HepG2 (cell line): ENCODE data around the gene SHE. TPM values are rescaled to one million over a fixed set of nuclear protein-coding genes. Genes with fewer than 3 reads are reported as not detected.

Source experiments
- ARNT ChIP-seq: fragments of 450-650 bp; IDR thresholded peaks from 2 replicates; pipeline ENCODE4 v1.6.1; 2017
- FOXC1 ChIP-seq: sonication (generic); formaldehyde crosslinking; IDR thresholded peaks from 2 replicates; pipeline ENCODE4 v1.8.0; 2022; ENCODE audit warnings: mild to moderate bottlenecking, missing genetic modification reagents, borderline replicate concordance
- GABPA ChIP-seq, 2 experiments: IDR thresholded peaks; 2 replicates each; pipeline ENCODE4 v1.6.1; 2011 to 2016; ENCODE audit warnings: low read depth in 2 of 2, low read length in 1 of 2, missing biosample characterization in 1 of 2, missing genetic modification characterization in 1 of 2
- KDM2A ChIP-seq: sonication (generic); formaldehyde crosslinking; IDR thresholded peaks from 2 replicates; pipeline ENCODE4 v1.4.0; 2020; ENCODE audit warnings: low read depth, missing genetic modification reagents, borderline replicate concordance
- KLF6 ChIP-seq: IDR thresholded peaks from 2 replicates; pipeline ENCODE4 v1.8.0; 2016; ENCODE audit warnings: missing biosample characterization, missing genetic modification reagents
- KMT2B ChIP-seq: IDR thresholded peaks from 2 replicates; pipeline ENCODE4 v1.6.1; 2016; ENCODE audit warnings: missing genetic modification reagents, missing compliant biosample characterization
- STAT5B ChIP-seq: sonication (generic); formaldehyde crosslinking; IDR thresholded peaks from 2 replicates; pipeline ENCODE4 v1.4.0; 2020; ENCODE audit warnings: missing genetic modification reagents
- TARDBP ChIP-seq: sonication (generic); formaldehyde crosslinking; IDR thresholded peaks from 2 replicates; pipeline ENCODE4 v1.8.0; 2022; ENCODE audit warnings: mild to moderate bottlenecking, missing genetic modification reagents
- TSC22D2 ChIP-seq: sonication (generic); formaldehyde crosslinking; IDR thresholded peaks from 2 replicates; pipeline ENCODE4 v1.5.1; 2020; ENCODE audit warnings: missing genetic modification reagents, mild to moderate bottlenecking, borderline replicate concordance
- YEATS4 ChIP-seq: sonication (generic); formaldehyde crosslinking; IDR thresholded peaks from 2 replicates; pipeline ENCODE4 v1.4.0; 2020; ENCODE audit warnings: missing genetic modification reagents, borderline replicate concordance
- ZNF251 ChIP-seq: sonication (generic); formaldehyde crosslinking; IDR thresholded peaks from 2 replicates; pipeline ENCODE4 v1.9.0; 2021; ENCODE audit warnings: mild to moderate bottlenecking, missing genetic modification reagents
- ZNF260 ChIP-seq: sonication (generic); formaldehyde crosslinking; IDR thresholded peaks from 2 replicates; pipeline ENCODE4 v1.4.0; 2020; ENCODE audit warnings: missing genetic modification reagents, low read depth, mild to moderate bottlenecking, borderline replicate concordance
- ZNF446 ChIP-seq: sonication (generic); formaldehyde crosslinking; IDR thresholded peaks from 2 replicates; pipeline ENCODE4 v1.5.0; 2020; ENCODE audit warnings: mild to moderate bottlenecking, missing genetic modification reagents
- ZNF552 ChIP-seq: sonication (generic); formaldehyde crosslinking; IDR thresholded peaks from 2 replicates; pipeline ENCODE4 v1.9.0; 2022; ENCODE audit warnings: missing genetic modification reagents, mild to moderate bottlenecking, borderline replicate concordance
- ZNF607 ChIP-seq: sonication (generic); formaldehyde crosslinking; IDR thresholded peaks from 2 replicates; pipeline ENCODE4 v1.5.1; 2020; ENCODE audit warnings: missing genetic modification reagents, mild to moderate bottlenecking, borderline replicate concordance
- ZNF709 ChIP-seq: sonication (generic); formaldehyde crosslinking; IDR thresholded peaks from 2 replicates; pipeline ENCODE4 v1.5.0; 2020; ENCODE audit warnings: mild to moderate bottlenecking, missing genetic modification reagents
- polyA plus RNA-seq, 8 experiments: library from polyadenylated mRNA; depleted of rRNA in 3 of 8; stranded (reverse) in 7 of 8; unstranded in 1 of 8; fragments of >200 nt; fragmentation: Illumina TruSeq in 4 of 8; extraction: Trizol in 4 of 8; gene quantifications; 2 replicates each; pipeline versions ENCODE4 v1.2.1 to v1.2.3, GENCODE V29; 2011 to 2016; ENCODE audit warnings: low read depth in 4 of 8, missing spikeins in 1 of 8, mixed read lengths in 1 of 8; ENCODE audit not compliant: insufficient read depth in 1 of 8
- total RNA-seq, 5 experiments: library from RNA; depleted of rRNA; stranded (reverse); fragments of >200 nt; fragmentation: Illumina TruSeq; extraction: Trizol; gene quantifications; 2 replicates each; pipeline ENCODE4 v1.2.3, GENCODE V29; 2016; ENCODE audit warnings: low read depth in 1 of 5
- TF ChIP-seq, protein P1 (sequence below): sonication (generic); formaldehyde crosslinking; IDR thresholded peaks from 2 replicates; pipeline ENCODE4 v1.8.0; 2022; ENCODE audit warnings: missing genetic modification reagents, mild to moderate bottlenecking, moderate library complexity, borderline replicate concordance
- TF ChIP-seq, protein P2 (sequence below): sonication (generic); formaldehyde crosslinking; IDR thresholded peaks from 2 replicates; pipeline ENCODE4 v1.4.0; 2020; ENCODE audit warnings: mild to moderate bottlenecking, missing genetic modification reagents, borderline replicate concordance
- TF ChIP-seq, protein P3 (sequence below): sonication (generic); formaldehyde crosslinking; IDR thresholded peaks from 2 replicates; pipeline ENCODE4 v1.8.1; 2023; ENCODE audit warnings: mild to moderate bottlenecking, missing genetic modification reagents
- TF ChIP-seq, protein P4 (sequence below): sonication (generic); formaldehyde crosslinking; IDR thresholded peaks from 2 replicates; pipeline ENCODE4 v1.8.1; 2023; ENCODE audit warnings: mild to moderate bottlenecking, moderate library complexity, missing genetic modification reagents

Gene SHE
- total and polyA plus RNA-seq, 2 of the 13 experiments (the other 11 are each of a cell fraction or from before 2014, with no cell fraction given) = not detected

DNA sequence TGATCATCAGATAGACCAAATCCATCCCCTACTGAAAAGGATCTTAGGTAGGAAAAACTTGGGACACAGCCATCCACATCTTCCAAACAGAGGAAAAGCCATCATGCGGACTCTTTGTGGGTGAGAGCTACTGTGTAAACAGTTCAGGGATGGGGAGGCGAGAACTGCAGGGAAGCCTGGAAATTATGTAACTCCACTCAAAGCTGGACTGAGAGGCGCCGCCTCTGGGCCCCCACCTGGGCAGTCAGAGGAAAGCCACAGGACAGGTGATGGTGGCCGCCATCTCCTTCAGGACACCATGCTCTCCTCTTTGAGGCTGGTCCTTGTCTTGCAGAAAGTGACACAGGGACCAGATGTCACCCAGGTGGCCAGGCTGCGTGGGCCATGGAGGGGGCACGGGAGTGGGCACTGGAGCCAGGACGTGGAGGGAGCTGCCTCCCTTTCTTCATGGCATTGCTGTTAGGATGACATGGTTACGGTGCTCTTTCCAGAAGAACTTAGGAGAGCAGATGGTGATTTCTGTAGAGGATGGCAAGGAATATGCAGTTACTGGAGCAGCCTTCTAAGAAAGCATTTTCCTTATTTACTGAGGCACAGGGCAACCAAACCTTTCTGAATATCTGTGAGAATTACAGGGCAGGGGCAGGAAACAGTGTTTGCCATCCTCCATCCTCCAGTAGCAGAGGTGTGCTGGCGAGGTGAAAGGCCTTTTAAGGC lies 32.2 kb downstream of the SHE start (continued):
- TF ChIP-seq, protein P1, sequence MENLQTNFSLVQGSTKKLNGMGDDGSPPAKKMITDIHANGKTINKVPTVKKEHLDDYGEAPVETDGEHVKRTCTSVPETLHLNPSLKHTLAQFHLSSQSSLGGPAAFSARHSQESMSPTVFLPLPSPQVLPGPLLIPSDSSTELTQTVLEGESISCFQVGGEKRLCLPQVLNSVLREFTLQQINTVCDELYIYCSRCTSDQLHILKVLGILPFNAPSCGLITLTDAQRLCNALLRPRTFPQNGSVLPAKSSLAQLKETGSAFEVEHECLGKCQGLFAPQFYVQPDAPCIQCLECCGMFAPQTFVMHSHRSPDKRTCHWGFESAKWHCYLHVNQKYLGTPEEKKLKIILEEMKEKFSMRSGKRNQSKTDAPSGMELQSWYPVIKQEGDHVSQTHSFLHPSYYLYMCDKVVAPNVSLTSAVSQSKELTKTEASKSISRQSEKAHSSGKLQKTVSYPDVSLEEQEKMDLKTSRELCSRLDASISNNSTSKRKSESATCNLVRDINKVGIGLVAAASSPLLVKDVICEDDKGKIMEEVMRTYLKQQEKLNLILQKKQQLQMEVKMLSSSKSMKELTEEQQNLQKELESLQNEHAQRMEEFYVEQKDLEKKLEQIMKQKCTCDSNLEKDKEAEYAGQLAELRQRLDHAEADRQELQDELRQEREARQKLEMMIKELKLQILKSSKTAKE (CRISPR knock-in tag) = no peak
- TF ChIP-seq TARDBP (CRISPR knock-in tag) (no peak), ZNF552 (CRISPR knock-in tag) (no peak), ZNF709 (CRISPR knock-in tag) (no peak), YEATS4 (CRISPR knock-in tag) (no peak), KLF6 (CRISPR knock-in tag) (no peak), KMT2B (CRISPR knock-in tag) (no peak), ZNF607 (CRISPR knock-in tag) (0 out of 2 replicates have a peak, but pooled peaks have one; percentile 33), GABPA (IDR thresholded peaks at IDR 0.05; ENCODE audit: low read depth, low read length) (no peak), GABPA (CRISPR knock-in tag; IDR thresholded peaks at IDR 0.05; ENCODE audit: low read depth) (no peak), FOXC1 (CRISPR knock-in tag) (no peak), ZNF251 (CRISPR knock-in tag) (no peak), ZNF260 (no peak), KDM2A (CRISPR knock-in tag) (peak; percentile 69), STAT5B (CRISPR knock-in tag) (no peak), ARNT (no peak), TSC22D2 (CRISPR knock-in tag) (no peak), ZNF446 (CRISPR knock-in tag) (no peak)
- TF ChIP-seq, protein P2, sequence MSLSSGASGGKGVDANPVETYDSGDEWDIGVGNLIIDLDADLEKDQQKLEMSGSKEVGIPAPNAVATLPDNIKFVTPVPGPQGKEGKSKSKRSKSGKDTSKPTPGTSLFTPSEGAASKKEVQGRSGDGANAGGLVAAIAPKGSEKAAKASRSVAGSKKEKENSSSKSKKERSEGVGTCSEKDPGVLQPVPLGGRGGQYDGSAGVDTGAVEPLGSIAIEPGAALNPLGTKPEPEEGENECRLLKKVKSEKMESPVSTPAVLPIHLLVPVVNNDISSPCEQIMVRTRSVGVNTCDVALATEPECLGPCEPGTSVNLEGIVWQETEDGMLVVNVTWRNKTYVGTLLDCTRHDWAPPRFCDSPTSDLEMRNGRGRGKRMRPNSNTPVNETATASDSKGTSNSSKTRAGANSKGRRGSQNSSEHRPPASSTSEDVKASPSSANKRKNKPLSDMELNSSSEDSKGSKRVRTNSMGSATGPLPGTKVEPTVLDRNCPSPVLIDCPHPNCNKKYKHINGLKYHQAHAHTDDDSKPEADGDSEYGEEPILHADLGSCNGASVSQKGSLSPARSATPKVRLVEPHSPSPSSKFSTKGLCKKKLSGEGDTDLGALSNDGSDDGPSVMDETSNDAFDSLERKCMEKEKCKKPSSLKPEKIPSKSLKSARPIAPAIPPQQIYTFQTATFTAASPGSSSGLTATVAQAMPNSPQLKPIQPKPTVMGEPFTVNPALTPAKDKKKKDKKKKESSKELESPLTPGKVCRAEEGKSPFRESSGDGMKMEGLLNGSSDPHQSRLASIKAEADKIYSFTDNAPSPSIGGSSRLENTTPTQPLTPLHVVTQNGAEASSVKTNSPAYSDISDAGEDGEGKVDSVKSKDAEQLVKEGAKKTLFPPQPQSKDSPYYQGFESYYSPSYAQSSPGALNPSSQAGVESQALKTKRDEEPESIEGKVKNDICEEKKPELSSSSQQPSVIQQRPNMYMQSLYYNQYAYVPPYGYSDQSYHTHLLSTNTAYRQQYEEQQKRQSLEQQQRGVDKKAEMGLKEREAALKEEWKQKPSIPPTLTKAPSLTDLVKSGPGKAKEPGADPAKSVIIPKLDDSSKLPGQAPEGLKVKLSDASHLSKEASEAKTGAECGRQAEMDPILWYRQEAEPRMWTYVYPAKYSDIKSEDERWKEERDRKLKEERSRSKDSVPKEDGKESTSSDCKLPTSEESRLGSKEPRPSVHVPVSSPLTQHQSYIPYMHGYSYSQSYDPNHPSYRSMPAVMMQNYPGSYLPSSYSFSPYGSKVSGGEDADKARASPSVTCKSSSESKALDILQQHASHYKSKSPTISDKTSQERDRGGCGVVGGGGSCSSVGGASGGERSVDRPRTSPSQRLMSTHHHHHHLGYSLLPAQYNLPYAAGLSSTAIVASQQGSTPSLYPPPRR (CRISPR knock-in tag) = 0 out of 2 replicates have a peak, but pooled peaks have one; percentile 18
- TF ChIP-seq, protein P3, sequence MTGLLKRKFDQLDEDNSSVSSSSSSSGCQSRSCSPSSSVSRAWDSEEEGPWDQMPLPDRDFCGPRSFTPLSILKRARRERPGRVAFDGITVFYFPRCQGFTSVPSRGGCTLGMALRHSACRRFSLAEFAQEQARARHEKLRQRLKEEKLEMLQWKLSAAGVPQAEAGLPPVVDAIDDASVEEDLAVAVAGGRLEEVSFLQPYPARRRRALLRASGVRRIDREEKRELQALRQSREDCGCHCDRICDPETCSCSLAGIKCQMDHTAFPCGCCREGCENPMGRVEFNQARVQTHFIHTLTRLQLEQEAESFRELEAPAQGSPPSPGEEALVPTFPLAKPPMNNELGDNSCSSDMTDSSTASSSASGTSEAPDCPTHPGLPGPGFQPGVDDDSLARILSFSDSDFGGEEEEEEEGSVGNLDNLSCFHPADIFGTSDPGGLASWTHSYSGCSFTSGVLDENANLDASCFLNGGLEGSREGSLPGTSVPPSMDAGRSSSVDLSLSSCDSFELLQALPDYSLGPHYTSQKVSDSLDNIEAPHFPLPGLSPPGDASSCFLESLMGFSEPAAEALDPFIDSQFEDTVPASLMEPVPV (CRISPR knock-in tag) = no peak
- TF ChIP-seq, protein P4, sequence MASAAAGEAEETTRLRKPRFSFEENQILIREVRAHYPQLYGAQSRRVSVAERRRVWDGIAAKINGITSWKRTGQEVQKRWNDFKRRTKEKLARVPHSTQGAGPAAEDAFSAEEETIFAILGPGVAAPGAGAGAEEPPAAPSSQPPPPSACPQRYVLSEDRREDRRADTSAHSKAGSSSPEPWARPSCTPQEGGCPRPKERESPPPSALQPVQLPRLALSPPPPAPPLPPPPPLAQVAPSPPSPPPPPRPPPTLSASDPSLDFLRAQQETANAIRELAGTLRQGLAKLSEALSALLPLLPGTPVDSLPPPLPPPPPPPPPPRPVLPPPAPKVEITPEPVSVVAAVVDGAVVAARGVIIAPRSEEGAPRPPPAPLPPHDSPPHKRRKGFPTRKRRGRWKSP (CRISPR knock-in tag) = no peak
